Stimulated activated CD4-positive, alpha-beta T cell treated with anti-CD3 and anti-CD28 coated beads, Interleukin-15, amount 100 ng/mL, for 24 hours (primary cell): ENCODE data around the gene SLC22A17.

Experiments used
- DNase-seq: peaks from one replicate; pipeline ENCODE4 v3.0.0-alpha.2; 2020

Gene SLC22A17

DNA sequence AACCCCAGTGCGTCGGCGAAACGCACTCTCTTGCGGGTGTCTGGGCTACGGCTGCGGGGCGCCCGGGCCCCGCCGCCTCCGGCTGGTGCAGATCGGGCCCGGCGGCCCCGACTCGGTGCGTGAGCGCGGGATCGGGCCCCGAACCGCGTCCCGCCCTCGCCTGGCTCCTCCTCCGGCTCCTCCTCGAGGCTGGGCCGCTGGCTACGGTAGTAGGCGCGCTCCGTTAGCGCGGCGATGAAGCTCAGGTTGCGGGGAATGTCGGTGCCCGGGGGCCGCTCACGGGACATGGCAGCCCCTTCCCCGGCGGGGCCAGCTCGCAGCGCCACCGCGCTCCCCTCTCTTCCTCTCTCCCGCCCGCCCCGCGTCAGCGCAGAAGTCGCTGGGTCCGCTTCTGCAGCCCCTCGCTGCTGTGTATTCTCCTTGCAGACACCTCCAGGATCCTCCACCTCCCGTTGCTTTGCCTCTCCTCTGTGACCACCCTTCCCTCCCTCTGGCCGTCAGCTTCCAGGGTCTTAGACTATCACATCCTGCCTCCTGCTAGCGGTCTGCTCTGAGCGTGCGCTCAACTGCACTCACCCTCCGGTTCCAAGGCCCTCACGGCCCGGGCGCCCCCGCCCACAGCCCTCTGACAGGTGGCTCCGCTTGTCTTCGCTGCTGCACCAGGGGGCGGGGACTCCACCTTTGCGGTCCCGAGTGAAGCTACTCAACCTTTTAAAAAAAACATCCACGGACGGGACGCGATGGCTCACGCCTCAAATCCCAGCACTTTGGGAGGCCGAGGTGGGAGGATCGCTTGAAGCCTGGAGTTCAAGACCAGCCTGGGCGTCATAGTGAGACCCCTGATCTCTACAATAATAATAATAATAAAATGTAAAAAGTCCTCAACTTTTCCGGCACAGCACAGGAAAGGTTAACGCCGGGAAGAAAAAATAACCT lies 50.1 kb downstream of the SLC22A17 start, which contains the start of gene PPP1R3E:
PPP1R3E (minus strand) TSS at position 570 of the 936 bp plus-strand sequence; CDS start at position 287, 283 bp downstream.
- peak; percentile 96 for DNase-seq

DNA sequence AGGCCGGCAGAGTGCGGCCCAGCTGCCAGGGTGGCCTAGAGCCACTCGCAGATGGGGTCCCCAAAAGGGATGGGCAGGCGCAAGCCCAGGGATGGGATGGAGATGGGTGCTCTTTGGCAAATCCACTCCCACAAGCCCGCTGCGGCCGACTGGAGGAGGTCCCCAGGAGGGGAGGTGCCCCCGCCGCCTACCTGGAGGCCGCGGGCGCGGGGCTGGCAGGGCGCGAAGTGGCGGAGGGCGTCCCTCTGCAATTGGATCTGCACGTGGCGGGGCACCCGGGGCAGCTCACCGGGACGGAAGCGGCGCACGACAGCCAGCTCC lies 50.8 kb downstream of the SLC22A17 start:
- no peak for DNase-seq

DNA sequence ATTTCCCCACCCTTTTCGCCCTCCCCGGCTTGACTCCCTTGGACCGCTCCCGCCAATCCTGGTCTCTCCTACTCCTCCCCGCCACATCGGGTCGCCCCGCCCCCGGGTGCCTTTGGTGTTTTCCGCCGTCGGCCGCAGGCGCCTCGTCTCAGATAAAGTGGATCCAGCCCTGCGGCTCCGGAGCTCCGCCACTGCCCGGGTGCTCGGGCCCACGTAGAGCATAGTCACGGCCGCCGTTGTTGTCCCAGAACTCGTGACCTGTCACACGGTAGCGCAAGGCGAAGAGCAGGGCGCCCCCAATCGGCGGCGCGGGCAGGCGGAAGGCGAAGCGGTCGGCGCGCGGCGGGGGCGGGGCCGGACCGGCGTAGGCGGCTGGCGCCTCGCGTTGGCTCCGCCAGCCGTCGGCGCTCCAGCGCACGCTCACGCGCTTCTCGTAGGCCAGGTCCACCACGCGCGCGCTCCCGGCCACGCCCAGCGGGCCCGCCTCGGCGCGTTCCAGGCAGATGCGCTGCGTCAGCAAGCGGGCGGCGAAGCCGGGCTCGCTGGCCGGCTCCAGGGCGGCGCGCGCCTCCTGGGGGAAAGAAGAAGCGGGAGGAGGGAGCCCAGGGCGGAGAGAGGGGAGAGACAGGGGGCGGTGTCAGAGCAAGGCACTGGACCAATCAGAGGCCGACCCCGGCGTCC lies 51.3 kb downstream of the SLC22A17 start:
- peak; percentile 98 for DNase-seq

DNA sequence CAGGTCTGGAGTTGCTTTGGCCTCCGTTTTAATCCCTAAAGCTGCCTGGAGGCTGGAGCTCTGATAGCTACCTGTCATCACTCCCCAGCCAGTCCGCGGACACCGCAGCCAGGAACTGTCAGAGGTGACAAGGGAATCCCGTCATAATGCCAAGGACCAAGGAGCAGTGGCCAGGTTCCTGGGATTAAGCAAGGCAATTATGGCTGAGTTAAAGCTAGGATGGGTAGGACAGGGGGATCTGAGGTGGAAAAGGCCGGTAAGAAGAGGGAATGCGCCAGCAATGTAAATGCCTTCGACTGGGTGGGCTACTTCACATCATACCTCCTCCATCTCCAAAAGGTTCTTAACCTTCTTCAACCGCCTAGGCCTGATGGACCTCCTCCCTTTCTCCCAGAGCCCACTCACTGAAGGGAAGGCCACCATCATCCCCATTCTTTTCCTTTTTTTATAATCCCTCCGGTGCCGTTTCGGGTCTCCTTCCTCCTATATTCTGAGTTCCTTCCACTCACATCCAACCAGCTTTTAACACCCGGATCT lies 51.9 kb downstream of the SLC22A17 start:
- DNase-seq, result peak; percentile 29

DNA sequence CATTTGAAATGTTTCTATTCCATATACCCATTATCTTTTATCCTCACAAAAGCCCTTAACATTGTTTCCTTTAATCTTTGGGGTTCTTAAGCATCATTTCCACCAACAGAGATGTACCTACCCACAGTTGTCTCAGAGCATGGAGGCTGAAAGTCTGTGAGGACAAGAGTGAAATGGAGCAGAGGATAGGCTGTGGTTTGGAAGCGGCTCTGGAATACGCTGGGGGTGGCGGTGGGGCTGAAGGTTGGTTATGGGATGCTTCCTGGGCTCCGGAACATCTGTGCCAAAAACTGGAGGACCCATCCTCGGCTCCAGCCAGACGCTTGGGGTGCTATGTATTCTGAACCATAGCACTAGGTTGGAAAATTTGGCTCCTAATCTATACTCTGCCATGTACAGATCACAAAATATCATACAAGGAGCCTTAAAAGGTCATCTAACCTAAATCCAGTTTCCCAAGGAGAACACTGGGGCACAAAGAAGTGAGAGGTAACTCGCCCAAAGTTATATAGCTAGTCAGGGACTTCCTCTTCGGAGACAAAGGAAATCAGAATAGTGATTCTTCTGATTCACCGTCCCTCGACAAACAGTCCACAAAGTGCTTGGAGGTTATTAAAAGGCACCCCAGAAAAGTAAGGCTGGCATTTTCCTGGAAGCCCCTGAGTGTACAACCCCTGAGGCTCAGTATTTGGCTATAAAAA lies 52.6 kb downstream of the SLC22A17 start:
- DNase-seq, result no peak

DNA sequence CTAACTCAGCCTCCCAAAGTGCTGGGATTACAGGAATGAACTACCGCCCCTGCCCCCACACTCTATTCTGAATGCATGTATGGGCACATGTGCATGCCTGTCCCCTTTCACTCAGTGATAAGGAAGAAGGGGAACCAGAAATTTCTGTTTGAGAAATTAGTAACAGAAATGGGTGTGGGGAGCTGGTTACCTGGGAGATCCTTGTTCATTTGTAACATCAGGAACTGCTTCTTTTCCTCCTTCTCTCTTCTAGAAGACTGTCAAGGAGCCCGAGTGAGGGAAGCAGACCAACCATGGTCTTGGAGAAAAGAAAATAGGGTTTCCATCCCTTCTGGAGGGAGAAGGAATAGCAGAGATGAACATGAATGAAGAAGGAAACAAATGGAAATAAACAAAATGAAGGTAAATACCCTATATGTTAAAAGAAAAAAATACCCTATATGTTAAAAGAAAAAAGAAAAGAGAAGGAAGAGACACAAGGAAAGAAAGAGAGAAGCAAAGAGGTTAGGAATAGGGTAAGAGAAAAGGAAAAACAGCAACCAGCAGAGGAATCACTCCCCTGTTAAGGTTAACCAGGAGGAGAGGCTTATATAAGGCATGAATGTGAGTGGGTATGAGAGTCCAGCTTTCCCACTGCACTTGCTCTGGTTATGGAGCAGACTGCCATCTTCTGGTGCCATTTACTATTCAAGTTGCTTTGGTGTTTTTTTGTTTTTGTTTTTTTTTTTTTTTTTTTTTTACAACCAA lies 53.3 kb downstream of the SLC22A17 start:
- no peak for DNase-seq

DNA sequence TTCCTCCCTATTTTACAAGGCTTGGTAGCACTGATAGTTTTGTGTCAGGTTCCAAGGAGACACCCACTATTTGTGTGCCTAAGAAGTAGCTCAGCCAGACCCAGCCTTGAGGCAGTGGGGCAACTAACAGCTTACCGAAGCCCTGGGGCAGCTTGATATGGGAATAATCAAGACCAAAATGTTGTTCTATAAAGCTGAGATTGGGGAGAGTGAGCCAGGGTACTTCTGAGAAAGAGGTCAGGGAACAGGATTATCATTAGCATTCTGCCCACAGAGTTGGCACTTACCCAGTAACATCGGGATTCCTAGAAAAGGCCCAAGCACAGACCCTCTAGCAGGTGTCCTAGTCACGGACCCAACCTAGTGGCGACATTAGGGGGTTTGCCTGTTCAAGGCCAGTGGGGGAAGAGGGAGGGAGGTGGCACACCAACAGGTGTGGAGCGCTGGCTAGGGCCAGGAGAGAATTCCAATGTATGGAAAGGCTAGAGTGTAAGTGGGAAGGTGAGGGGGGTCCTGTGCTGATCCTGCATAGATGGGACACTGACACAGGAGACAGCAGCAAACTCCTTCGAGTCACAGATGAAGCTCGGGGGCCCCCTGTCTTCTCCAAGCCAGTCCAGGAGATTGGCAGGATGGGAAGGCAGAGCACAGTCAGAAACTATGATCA lies 54.9 kb downstream of the SLC22A17 start:
- no peak for DNase-seq

DNA sequence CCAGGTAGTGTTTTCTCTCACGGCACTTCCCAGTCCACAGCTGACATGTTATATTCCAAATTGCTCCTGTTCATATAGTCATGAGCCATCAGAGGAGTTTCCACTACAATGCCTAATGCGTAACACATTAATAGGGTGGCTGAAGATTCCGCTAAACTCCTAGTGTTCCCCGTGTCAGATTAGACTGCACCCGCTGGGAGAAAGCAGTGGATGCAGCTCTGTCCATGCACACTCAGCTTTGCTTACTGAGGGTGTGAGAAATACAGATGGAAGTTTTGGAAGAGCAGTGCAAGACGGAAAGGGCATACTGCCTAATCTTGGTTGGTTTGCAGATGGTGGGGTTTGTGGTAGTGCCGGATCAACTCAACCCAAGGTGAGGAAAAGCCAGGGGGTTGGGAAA lies 55.6 kb downstream of the SLC22A17 start:
- DNase-seq, result no peak
